ENCODE data around the gene EMSY. TPM values are rescaled to one million over a fixed set of nuclear protein-coding genes. Genes with fewer than 3 reads are reported as not detected.
A peak's percentile ranks its signal among the peaks of the same experiment; 100 is the strongest.
"Not testable (repeated sequence)": the region's sequence is repeated elsewhere in the genome, so short reads cannot be mapped to it uniquely, and the experiment has no call there.

The EMSY gene
- 27.4 TPM for total RNA-seq

- peak; percentile 100 for DNase-seq
These were observed at the start of gene EMSY for GRCh38 chr11:76444384-76445120. TSS of gene EMSY (plus strand) at chr11:76445018. CDS start at chr11:76446939, 1,921 bp downstream.

- DNase-seq, result no peak
These were observed 49.5 kb upstream of the EMSY start for GRCh38 chr11:76395296-76395695.

GRCh38 chr11:76397383-76397782 is 47.4 kb upstream of the EMSY start:
- DNase-seq, result no peak

GRCh38 chr11:76400967-76401366 is 43.9 kb upstream of the EMSY start:
- DNase-seq, result no peak

GRCh38 chr11:76401484-76401883 is 43.3 kb upstream of the EMSY start:
- DNase-seq, result not testable (repeated sequence)

- DNase-seq, result no peak
These were observed 38.5 kb upstream of the EMSY start for GRCh38 chr11:76406359-76406758.

- DNase-seq, result no peak
These were observed 36.5 kb upstream of the EMSY start for GRCh38 chr11:76408171-76408965.

- DNase-seq, result peak; percentile 51
These were observed 33.9 kb upstream of the EMSY start for GRCh38 chr11:76410851-76411357.

GRCh38 chr11:76415073-76415472 is 29.7 kb upstream of the EMSY start:
- no peak for DNase-seq

- DNase-seq, result no peak
These were observed 24.9 kb upstream of the EMSY start for GRCh38 chr11:76419896-76420295.

GRCh38 chr11:76424379-76424778 is 20.4 kb upstream of the EMSY start:
- DNase-seq, result no peak

GRCh38 chr11:76424891-76425290 is 19.9 kb upstream of the EMSY start:
- DNase-seq, result no peak

GRCh38 chr11:76426660-76427059 is 18.2 kb upstream of the EMSY start:
- DNase-seq, result no peak

GRCh38 chr11:76436020-76436419 is 8.8 kb upstream of the EMSY start:
- DNase-seq, result no peak

GRCh38 chr11:76443268-76443980 is 1.4 kb upstream of the EMSY start:
- DNase-seq, result no peak

GRCh38 chr11:76444065-76444383 is 794 bp upstream of the EMSY start:
- DNase-seq, result no peak

- peak; percentile 69 for DNase-seq
These were observed 585 bp downstream of the EMSY start for GRCh38 chr11:76445121-76446084.

GRCh38 chr11:76448506-76448905 is 3.7 kb downstream of the EMSY start:
- no peak for DNase-seq

- DNase-seq, result no peak
These were observed 8.4 kb downstream of the EMSY start for GRCh38 chr11:76453248-76453647.

- no peak for DNase-seq
These were observed 10.5 kb downstream of the EMSY start for GRCh38 chr11:76455331-76455730.

GRCh38 chr11:76455931-76456330 is 11.1 kb downstream of the EMSY start:
- DNase-seq, result no peak

- DNase-seq, result no peak
These were observed 11.8 kb downstream of the EMSY start for GRCh38 chr11:76456571-76456970.
